Measurements from ENCODE around the gene EYA2. TPM values are rescaled to one million over a fixed set of nuclear protein-coding genes. Genes with fewer than 3 reads are reported as not detected.

EYA2 gene
- polyA plus RNA-seq, 1 donor (not counting 4 experiments of a cell fraction or from before 2014, with no cell fraction given) = not detected

- FAIRE-seq (no peak), DNase-seq (ENCODE audit: low read depth, low spot score) (no peak)
- no peaks in the 10 kb centered on the region for H3K79me2 ChIP-seq (ENCODE audit: control insufficient read depth, insufficient read depth, low read length)
- no peaks in the 10 kb centered on the region for H3K36me3 ChIP-seq (ENCODE audit: control insufficient read depth in 2 of 2, extremely low read depth in 1 of 2, insufficient read depth in 2 of 2, low read length in 2 of 2)
- dilution Hi-C loops (cut with MboI; ENCODE audit: extremely low pct_ligation_motif_present, low sequenced_read_pairs) = no loop called here
- no peak overlapping the region for H3K4me3 ChIP-seq (ENCODE audit: control insufficient read depth in 2 of 3, extremely low read depth in 1 of 3, insufficient read depth in 2 of 3, low read depth in 1 of 3, low read length in 3 of 3)
- no peak overlapping the region for H2AFZ ChIP-seq (ENCODE audit: control insufficient read depth, low read length)
- H3K9me1 ChIP-seq (ENCODE audit: control insufficient read depth, extremely low read depth, insufficient read depth, low read length) = no peaks in the 10 kb centered on the region
- no peaks in the 10 kb centered on the region for H3K27me3 ChIP-seq (ENCODE audit: control insufficient read depth, extremely low read depth, insufficient read depth, low read length)
- no peak overlapping the region for H3K9ac ChIP-seq (ENCODE audit: control insufficient read depth, extremely low read depth, insufficient read depth, low read length)
- no peaks in the 10 kb centered on the region for H4K20me1 ChIP-seq (ENCODE audit: control insufficient read depth, extremely low read depth, insufficient read depth, low read length)
- no peaks in the 10 kb centered on the region for H3K4me1 ChIP-seq (ENCODE audit: control insufficient read depth, extremely low read depth, insufficient read depth, low read length)
- H3K4me2 ChIP-seq (ENCODE audit: control insufficient read depth, extremely low read depth, insufficient read depth, low read depth, low read length) = no peak overlapping the region
- no peak overlapping the region for H3K27ac ChIP-seq (ENCODE audit: control insufficient read depth, insufficient read depth, low read length)
- TF ChIP-seq, protein P1, sequence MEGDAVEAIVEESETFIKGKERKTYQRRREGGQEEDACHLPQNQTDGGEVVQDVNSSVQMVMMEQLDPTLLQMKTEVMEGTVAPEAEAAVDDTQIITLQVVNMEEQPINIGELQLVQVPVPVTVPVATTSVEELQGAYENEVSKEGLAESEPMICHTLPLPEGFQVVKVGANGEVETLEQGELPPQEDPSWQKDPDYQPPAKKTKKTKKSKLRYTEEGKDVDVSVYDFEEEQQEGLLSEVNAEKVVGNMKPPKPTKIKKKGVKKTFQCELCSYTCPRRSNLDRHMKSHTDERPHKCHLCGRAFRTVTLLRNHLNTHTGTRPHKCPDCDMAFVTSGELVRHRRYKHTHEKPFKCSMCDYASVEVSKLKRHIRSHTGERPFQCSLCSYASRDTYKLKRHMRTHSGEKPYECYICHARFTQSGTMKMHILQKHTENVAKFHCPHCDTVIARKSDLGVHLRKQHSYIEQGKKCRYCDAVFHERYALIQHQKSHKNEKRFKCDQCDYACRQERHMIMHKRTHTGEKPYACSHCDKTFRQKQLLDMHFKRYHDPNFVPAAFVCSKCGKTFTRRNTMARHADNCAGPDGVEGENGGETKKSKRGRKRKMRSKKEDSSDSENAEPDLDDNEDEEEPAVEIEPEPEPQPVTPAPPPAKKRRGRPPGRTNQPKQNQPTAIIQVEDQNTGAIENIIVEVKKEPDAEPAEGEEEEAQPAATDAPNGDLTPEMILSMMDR (optimal IDR thresholded peaks at IDR 0.05 in 1 of 3, IDR thresholded peaks at IDR 0.05 in 1 of 3, conservative IDR thresholded peaks at IDR 0.05 in 1 of 3; ENCODE audit: extremely low read depth in 1 of 3, insufficient read depth in 2 of 3, low read length in 3 of 3) = no peak
- TF ChIP-seq EZH2 (IDR thresholded peaks at IDR 0.05; ENCODE audit: low read length) = no peak
- H3K9me3 ChIP-seq (ENCODE audit: control insufficient read depth, low read depth, low read length) = no peaks in the 10 kb centered on the region
These were observed 42.9 kb upstream of the EYA2 start for GRCh38 chr20:46851746-46852145.

GRCh38 chr20:46852313-46852712 lies 42.3 kb upstream of the EYA2 start:
- FAIRE-seq (no peak), DNase-seq (ENCODE audit: low read depth, low spot score) (no peak)

More at GRCh38 chr20:46852313-46852712, 42.3 kb upstream of the EYA2 start:
- no peaks in the 10 kb centered on the region for H4K20me1 ChIP-seq (ENCODE audit: control insufficient read depth, extremely low read depth, insufficient read depth, low read length)
- no peaks in the 10 kb centered on the region for H3K4me1 ChIP-seq (ENCODE audit: control insufficient read depth, extremely low read depth, insufficient read depth, low read length)
- no peaks in the 10 kb centered on the region for H3K9me1 ChIP-seq (ENCODE audit: control insufficient read depth, extremely low read depth, insufficient read depth, low read length)
- TF ChIP-seq, protein P1 (optimal IDR thresholded peaks at IDR 0.05 in 1 of 3, IDR thresholded peaks at IDR 0.05 in 1 of 3, conservative IDR thresholded peaks at IDR 0.05 in 1 of 3; ENCODE audit: extremely low read depth in 1 of 3, insufficient read depth in 2 of 3, low read length in 3 of 3) = no peak
- no peak for TF ChIP-seq EZH2 (IDR thresholded peaks at IDR 0.05; ENCODE audit: low read length)
- H3K36me3 ChIP-seq (ENCODE audit: control insufficient read depth in 2 of 2, extremely low read depth in 1 of 2, insufficient read depth in 2 of 2, low read length in 2 of 2) = no peaks in the 10 kb centered on the region
- dilution Hi-C loops (cut with MboI; ENCODE audit: extremely low pct_ligation_motif_present, low sequenced_read_pairs) = no loop called here
- H3K4me3 ChIP-seq (ENCODE audit: control insufficient read depth in 2 of 3, extremely low read depth in 1 of 3, insufficient read depth in 2 of 3, low read depth in 1 of 3, low read length in 3 of 3) = no peak overlapping the region
- H3K4me2 ChIP-seq (ENCODE audit: control insufficient read depth, extremely low read depth, insufficient read depth, low read depth, low read length) = no peak overlapping the region
- H2AFZ ChIP-seq (ENCODE audit: control insufficient read depth, low read length) = no peak overlapping the region
- no peaks in the 10 kb centered on the region for H3K27me3 ChIP-seq (ENCODE audit: control insufficient read depth, extremely low read depth, insufficient read depth, low read length)
- no peak overlapping the region for H3K9ac ChIP-seq (ENCODE audit: control insufficient read depth, extremely low read depth, insufficient read depth, low read length)
- H3K9me3 ChIP-seq (ENCODE audit: control insufficient read depth, low read depth, low read length) = no peaks in the 10 kb centered on the region
- H3K79me2 ChIP-seq (ENCODE audit: control insufficient read depth, insufficient read depth, low read length) = no peaks in the 10 kb centered on the region
- H3K27ac ChIP-seq (ENCODE audit: control insufficient read depth, insufficient read depth, low read length) = no peak overlapping the region
